K562 (cell line): ENCODE results near the gene PLPP7. TPM values are rescaled to one million over a fixed set of nuclear protein-coding genes. Genes with fewer than 3 reads are reported as not detected.

Experiments used
- C11orf30 ChIP-seq: fragments of 450-650 bp; IDR thresholded peaks from 2 replicates; pipeline ENCODE4 v1.6.1; 2016; ENCODE audit warnings: low read depth, mild to moderate bottlenecking
- CHD1 ChIP-seq: fragments of 200-600 bp; sonication (generic); IDR thresholded peaks from one replicate; pipeline ENCODE4 v1.6.1; 2012; ENCODE audit warnings: mild to moderate bottlenecking, moderate library complexity, low read length, inconsistent platforms
- DNMT1 ChIP-seq: fragments of 450-650 bp; IDR thresholded peaks from 2 replicates; pipeline ENCODE4 v1.6.1; 2016; ENCODE audit warnings: antibody characterized with exemption, mild to moderate bottlenecking
- GTF2F1 ChIP-seq: IDR thresholded peaks from 2 replicates; pipeline ENCODE4 v1.6.1; 2011; ENCODE audit warnings: low read depth, low read length, improper control_type of control experiment
- MYNN ChIP-seq, 2 experiments: sonication (generic); formaldehyde crosslinking in 1 of 2; IDR thresholded peaks; 2 replicates each; pipeline versions ENCODE4 v1.5.0 to v1.6.1; 2016 to 2020; ENCODE audit warnings: antibody characterized with exemption in 1 of 2, missing genetic modification reagents in 1 of 2
- NR3C1 ChIP-seq: sonication (generic); formaldehyde crosslinking; IDR thresholded peaks from 2 replicates; pipeline ENCODE4 v1.8.1; 2022; ENCODE audit warnings: missing genetic modification reagents
- POLR3A ChIP-seq: IDR thresholded peaks from 2 replicates; pipeline ENCODE4 v1.6.1; 2011; ENCODE audit warnings: borderline replicate concordance, mild to moderate bottlenecking, moderate library complexity; ENCODE audit not compliant: insufficient read length, insufficient read depth; ENCODE audit errors: extremely low read depth
- POU5F1 ChIP-seq: fragments of 150-350 bp; IDR thresholded peaks from 2 replicates; pipeline ENCODE4 v1.6.1; 2014; ENCODE audit warnings: borderline replicate concordance, low read length, low read depth, mild to moderate bottlenecking; ENCODE audit not compliant: partially characterized antibody
- PRPF4 ChIP-seq: fragments of 200-400 bp; formaldehyde crosslinking; IDR thresholded peaks from one replicate; pipeline ENCODE4 v1.6.1; 2017; ENCODE audit warnings: low read length, low read depth, mild to moderate bottlenecking; ENCODE audit not compliant: insufficient read depth, poor library complexity, severe bottlenecking
- RBM22 ChIP-seq: fragments of 200-400 bp; formaldehyde crosslinking; IDR thresholded peaks from 2 replicates; pipeline ENCODE4 v1.6.1; 2018; ENCODE audit warnings: low read length, low read depth; ENCODE audit not compliant: poor library complexity, severe bottlenecking
- SAP30 ChIP-seq: fragments of 200-600 bp; sonication (generic); IDR thresholded peaks from 2 replicates; pipeline ENCODE4 v1.6.1; 2012; ENCODE audit warnings: borderline replicate concordance, low read depth, mild to moderate bottlenecking, moderate library complexity, low read length, control low read depth, inconsistent platforms; ENCODE audit not compliant: insufficient read depth, poor library complexity, severe bottlenecking
- SMAD4 ChIP-seq: fragments of 250-450 bp; sonication (Bioruptor Pico); conservative IDR thresholded peaks from 2 replicates; pipeline ENCODE4 v1.8.0; 2021; ENCODE audit warnings: inconsistent platforms, mild to moderate bottlenecking, moderate library complexity
- SNRNP70 ChIP-seq: fragments of 200-400 bp; formaldehyde crosslinking; optimal IDR thresholded peaks from 2 replicates; pipeline ENCODE3; 2017; ENCODE audit warnings: low read depth, low read length
- SRF ChIP-seq, 2 experiments: fragments of 250-450, 450-650 bp in 1 of 2; sonication (Bioruptor Pico) in 1 of 2; sonication (generic) in 1 of 2; formaldehyde crosslinking; IDR thresholded peaks; 2 replicates each; pipeline versions ENCODE4 v1.5.0 to v1.5.1; 2020 to 2022; ENCODE audit warnings: mild to moderate bottlenecking in 1 of 2, missing genetic modification reagents in 1 of 2
- TCF7 ChIP-seq: sonication (generic); IDR thresholded peaks from 2 replicates; pipeline ENCODE4 v1.6.1; 2016; ENCODE audit warnings: antibody characterized with exemption, borderline replicate concordance
- ZNF24 ChIP-seq: fragments of 450-650 bp; IDR thresholded peaks from 2 replicates; pipeline ENCODE4 v1.6.1; 2016
- ZNF551 ChIP-seq: fragments of 250-450 bp; sonication (Bioruptor Pico); IDR thresholded peaks from 2 replicates; pipeline ENCODE4 v1.5.0; 2021; ENCODE audit warnings: mild to moderate bottlenecking, moderate library complexity
- polyA plus RNA-seq, 8 experiments: library from polyadenylated mRNA; depleted of rRNA in 4 of 8; stranded (reverse) in 5 of 8; unstranded in 3 of 8; fragments of >200 nt; fragmentation: Nextera tagmentation in 2 of 8; fragmentation: Illumina TruSeq in 1 of 8; extraction: Ambion mirVana in 2 of 8; extraction: Trizol in 1 of 8; gene quantifications; 2 replicates each; pipeline versions ENCODE4 v1.2.1 to v1.2.3, GENCODE V29; 2011 to 2014; ENCODE audit warnings: inconsistent platforms in 1 of 8, missing spikeins in 1 of 8
- total RNA-seq, 7 experiments: library from RNA; depleted of rRNA in 6 of 7; stranded (reverse); fragments of >200 nt in 6 of 7; fragmentation: Illumina TruSeq in 2 of 7; extraction: Trizol in 2 of 7; gene quantifications; 2 replicates each; pipeline versions ENCODE4 v1.2.1 to v1.2.3, GENCODE V29; 2011 to 2021; ENCODE audit warnings: low replicate concordance in 1 of 7
- TF ChIP-seq, protein P1 (sequence below): fragments of 450-650 bp; IDR thresholded peaks from 2 replicates; pipeline ENCODE4 v1.6.1; 2017; ENCODE audit warnings: antibody characterized with exemption, mild to moderate bottlenecking
- TF ChIP-seq, protein P2 (sequence below), 2 experiments: fragments of 450-650 bp; conservative IDR thresholded peaks; 2 replicates each; pipeline ENCODE4 v1.6.1; 2017; ENCODE audit warnings: mild to moderate bottlenecking in 2 of 2, moderate library complexity in 2 of 2
- TF ChIP-seq, protein P3 (sequence below): sonication (generic); formaldehyde crosslinking; IDR thresholded peaks from 2 replicates; pipeline ENCODE4 v1.5.0; 2020; ENCODE audit warnings: missing genetic modification reagents

The PLPP7 gene
- total and polyA plus RNA-seq, 9 of the 15 experiments (the other 6 are each of a cell fraction or from before 2014, with no cell fraction given): 0.09 to 0.93 (median 0.18) TPM; not detected in 4

DNA sequence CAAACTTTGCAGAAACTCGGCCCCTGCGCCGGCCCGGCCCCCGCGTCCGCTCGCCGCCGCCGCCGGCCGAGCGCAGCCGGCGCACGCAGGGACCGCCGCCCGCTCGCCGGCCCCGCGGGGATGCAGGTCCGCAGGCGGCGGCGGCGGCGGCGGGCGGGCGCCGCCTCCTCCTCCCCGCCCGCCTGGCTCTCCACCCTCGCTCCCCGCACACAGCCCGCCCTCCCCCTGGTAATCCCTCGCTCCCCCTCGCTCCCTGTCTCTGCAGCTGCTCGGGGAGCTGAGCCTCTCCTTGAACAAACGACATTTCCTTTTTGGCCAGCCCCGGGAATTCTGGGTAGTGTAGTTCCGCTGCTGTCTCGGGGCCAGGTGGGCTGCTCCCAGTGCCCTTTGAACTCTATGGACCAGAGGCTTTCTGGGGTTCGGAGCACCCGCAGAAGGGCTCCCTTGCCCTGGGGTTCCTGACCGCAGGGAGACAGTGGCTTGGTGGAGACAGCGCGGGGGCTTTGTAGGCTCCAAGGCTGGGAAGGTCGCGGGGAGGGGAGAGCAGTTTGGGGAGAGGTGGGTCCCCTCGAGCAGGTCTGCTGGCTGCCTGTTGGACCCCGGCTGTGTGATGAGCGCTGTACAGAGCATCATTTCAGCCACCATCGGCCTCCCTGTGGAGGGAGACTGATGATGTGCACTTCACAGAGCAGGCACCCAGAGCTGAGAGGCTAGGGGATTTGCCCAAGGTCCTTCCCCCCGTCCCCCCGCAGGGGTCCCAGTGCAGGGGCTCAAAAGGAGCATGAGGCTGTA, 11.4 kb upstream of the PLPP7 start (continued):
- TF ChIP-seq, protein P1, sequence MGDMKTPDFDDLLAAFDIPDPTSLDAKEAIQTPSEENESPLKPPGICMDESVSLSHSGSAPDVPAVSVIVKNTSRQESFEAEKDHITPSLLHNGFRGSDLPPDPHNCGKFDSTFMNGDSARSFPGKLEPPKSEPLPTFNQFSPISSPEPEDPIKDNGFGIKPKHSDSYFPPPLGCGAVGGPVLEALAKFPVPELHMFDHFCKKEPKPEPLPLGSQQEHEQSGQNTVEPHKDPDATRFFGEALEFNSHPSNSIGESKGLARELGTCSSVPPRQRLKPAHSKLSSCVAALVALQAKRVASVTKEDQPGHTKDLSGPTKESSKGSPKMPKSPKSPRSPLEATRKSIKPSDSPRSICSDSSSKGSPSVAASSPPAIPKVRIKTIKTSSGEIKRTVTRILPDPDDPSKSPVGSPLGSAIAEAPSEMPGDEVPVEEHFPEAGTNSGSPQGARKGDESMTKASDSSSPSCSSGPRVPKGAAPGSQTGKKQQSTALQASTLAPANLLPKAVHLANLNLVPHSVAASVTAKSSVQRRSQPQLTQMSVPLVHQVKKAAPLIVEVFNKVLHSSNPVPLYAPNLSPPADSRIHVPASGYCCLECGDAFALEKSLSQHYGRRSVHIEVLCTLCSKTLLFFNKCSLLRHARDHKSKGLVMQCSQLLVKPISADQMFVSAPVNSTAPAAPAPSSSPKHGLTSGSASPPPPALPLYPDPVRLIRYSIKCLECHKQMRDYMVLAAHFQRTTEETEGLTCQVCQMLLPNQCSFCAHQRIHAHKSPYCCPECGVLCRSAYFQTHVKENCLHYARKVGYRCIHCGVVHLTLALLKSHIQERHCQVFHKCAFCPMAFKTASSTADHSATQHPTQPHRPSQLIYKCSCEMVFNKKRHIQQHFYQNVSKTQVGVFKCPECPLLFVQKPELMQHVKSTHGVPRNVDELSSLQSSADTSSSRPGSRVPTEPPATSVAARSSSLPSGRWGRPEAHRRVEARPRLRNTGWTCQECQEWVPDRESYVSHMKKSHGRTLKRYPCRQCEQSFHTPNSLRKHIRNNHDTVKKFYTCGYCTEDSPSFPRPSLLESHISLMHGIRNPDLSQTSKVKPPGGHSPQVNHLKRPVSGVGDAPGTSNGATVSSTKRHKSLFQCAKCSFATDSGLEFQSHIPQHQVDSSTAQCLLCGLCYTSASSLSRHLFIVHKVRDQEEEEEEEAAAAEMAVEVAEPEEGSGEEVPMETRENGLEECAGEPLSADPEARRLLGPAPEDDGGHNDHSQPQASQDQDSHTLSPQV: no peak
- TF ChIP-seq GTF2F1 (peak; percentile 87), ZNF24 (no peak), SRF (CRISPR knock-in tag; IDR thresholded peaks at IDR 0.05) (no peak), SNRNP70 (no peak), POLR3A (no peak), DNMT1 (no peak), C11orf30 (no peak), SMAD4 (CRISPR knock-in tag) (no peak), CHD1 (no peak), PRPF4 (no peak), SAP30 (no peak), RBM22 (no peak), MYNN (IDR thresholded peaks at IDR 0.05) (no peak), MYNN (CRISPR knock-in tag; IDR thresholded peaks at IDR 0.05) (no peak), NR3C1 (CRISPR knock-in tag) (no peak), POU5F1 (no peak), TCF7 (no peak), ZNF551 (CRISPR knock-in tag) (no peak)
- TF ChIP-seq, protein P2, sequence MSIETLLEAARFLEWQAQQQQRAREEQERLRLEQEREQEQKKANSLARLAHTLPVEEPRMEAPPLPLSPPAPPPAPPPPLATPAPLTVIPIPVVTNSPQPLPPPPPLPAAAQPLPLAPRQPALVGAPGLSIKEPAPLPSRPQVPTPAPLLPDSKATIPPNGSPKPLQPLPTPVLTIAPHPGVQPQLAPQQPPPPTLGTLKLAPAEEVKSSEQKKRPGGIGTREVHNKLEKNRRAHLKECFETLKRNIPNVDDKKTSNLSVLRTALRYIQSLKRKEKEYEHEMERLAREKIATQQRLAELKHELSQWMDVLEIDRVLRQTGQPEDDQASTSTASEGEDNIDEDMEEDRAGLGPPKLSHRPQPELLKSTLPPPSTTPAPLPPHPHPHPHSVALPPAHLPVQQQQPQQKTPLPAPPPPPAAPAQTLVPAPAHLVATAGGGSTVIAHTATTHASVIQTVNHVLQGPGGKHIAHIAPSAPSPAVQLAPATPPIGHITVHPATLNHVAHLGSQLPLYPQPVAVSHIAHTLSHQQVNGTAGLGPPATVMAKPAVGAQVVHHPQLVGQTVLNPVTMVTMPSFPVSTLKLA (conservative IDR thresholded peaks at IDR 0.05): no peak
- TF ChIP-seq, protein P3, sequence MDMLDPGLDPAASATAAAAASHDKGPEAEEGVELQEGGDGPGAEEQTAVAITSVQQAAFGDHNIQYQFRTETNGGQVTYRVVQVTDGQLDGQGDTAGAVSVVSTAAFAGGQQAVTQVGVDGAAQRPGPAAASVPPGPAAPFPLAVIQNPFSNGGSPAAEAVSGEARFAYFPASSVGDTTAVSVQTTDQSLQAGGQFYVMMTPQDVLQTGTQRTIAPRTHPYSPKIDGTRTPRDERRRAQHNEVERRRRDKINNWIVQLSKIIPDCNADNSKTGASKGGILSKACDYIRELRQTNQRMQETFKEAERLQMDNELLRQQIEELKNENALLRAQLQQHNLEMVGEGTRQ (CRISPR knock-in tag): no peak
